Measurements from ENCODE around the gene KLF11. TPM values are rescaled to one million over a fixed set of nuclear protein-coding genes. Genes with fewer than 3 reads are reported as not detected.

The KLF11 gene
- total RNA-seq, 1 experiment from 2014 or later = 10.9 TPM

- Histone ChIP-seq H3K4me3 (no peak overlapping the region), H4K20me1 (ENCODE audit: insufficient read depth) (peaks cover 3% of the 10 kb centered on the region; the same call in 1 of the 2 replicates), H3K36me3 (ENCODE audit: low read depth) (peaks cover 36% of the 10 kb centered on the region), H3K4me2 (no peak overlapping the region), H2AFZ (no peak overlapping the region), H3K27ac (no peak overlapping the region), H3K9me2 (ENCODE audit: insufficient read depth) (no peaks in the 10 kb centered on the region), H3K79me2 (ENCODE audit: low read depth) (no peaks in the 10 kb centered on the region), H3F3A (ENCODE audit: insufficient read depth, low read depth) (peaks cover 13% of the 10 kb centered on the region; the same call in 1 of the 2 replicates), H3K4me1 (replicated peaks; ENCODE audit: insufficient read depth) (no peaks in the 10 kb centered on the region), H3K27me3 (ENCODE audit: insufficient read depth, low read depth) (no peaks in the 10 kb centered on the region), H3K9me3 (ENCODE audit: insufficient read depth, low read depth) (no peaks in the 10 kb centered on the region)
- ChIA-PET POLR2A (ENCODE audit: unreplicated experiment) (no interaction called here), CTCF (no interaction called here)
- TF ChIP-seq EZH2 (IDR thresholded peaks at IDR 0.05; ENCODE audit: low read depth) = no peak
- TF ChIP-seq, protein P1, sequence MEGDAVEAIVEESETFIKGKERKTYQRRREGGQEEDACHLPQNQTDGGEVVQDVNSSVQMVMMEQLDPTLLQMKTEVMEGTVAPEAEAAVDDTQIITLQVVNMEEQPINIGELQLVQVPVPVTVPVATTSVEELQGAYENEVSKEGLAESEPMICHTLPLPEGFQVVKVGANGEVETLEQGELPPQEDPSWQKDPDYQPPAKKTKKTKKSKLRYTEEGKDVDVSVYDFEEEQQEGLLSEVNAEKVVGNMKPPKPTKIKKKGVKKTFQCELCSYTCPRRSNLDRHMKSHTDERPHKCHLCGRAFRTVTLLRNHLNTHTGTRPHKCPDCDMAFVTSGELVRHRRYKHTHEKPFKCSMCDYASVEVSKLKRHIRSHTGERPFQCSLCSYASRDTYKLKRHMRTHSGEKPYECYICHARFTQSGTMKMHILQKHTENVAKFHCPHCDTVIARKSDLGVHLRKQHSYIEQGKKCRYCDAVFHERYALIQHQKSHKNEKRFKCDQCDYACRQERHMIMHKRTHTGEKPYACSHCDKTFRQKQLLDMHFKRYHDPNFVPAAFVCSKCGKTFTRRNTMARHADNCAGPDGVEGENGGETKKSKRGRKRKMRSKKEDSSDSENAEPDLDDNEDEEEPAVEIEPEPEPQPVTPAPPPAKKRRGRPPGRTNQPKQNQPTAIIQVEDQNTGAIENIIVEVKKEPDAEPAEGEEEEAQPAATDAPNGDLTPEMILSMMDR (conservative IDR thresholded peaks at IDR 0.05) = no peak
- no peak for DNase-seq
- intact Hi-C loops (cut with micrococcal nuclease; ENCODE audit: unreplicated experiment) = no loop called here
- no TSS peak for BruUV-seq (replicated peaks)
Measured at GRCh38 chr2:9996321-9996720, 47.0 kb upstream of the KLF11 start.

DNA sequence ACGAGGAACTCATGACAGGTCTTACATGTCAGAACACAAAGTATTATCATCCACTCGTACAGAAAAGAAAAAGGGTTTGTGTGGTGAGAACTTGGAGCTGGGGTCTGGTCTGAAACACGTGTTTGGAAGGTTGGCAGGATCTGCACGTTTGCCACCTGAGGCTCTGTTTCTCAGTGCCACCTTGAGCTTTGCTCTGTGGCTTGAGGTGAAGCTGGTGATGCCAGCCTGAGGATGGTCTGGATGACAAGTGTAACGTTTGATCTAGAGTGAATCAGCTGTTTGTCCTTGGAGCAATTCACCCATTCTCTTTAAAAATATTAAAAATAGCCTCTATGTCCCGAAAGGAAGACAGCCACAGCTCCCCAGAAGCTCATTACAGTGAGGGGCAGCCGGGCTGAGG, 45.4 kb upstream of the KLF11 start:
- Histone ChIP-seq H3K79me2 (ENCODE audit: low read depth) (no peaks in the 10 kb centered on the region), H3K4me1 (replicated peaks; ENCODE audit: insufficient read depth) (no peaks in the 10 kb centered on the region), H3K4me2 (no peak overlapping the region), H3K9me2 (ENCODE audit: insufficient read depth) (no peaks in the 10 kb centered on the region), H3K9me3 (ENCODE audit: insufficient read depth, low read depth) (no peaks in the 10 kb centered on the region), H2AFZ (no peak overlapping the region), H3F3A (ENCODE audit: insufficient read depth, low read depth) (peaks cover 15% of the 10 kb centered on the region; the same call in 1 of the 2 replicates), H4K20me1 (ENCODE audit: insufficient read depth) (peaks cover 6% of the 10 kb centered on the region; the same call in 1 of the 2 replicates), H3K27ac (no peak overlapping the region), H3K36me3 (ENCODE audit: low read depth) (peaks cover 38% of the 10 kb centered on the region), H3K4me3 (no peak overlapping the region), H3K27me3 (ENCODE audit: insufficient read depth, low read depth) (no peaks in the 10 kb centered on the region)
- no TSS peak for BruUV-seq (replicated peaks)
- POLR2A ChIA-PET (ENCODE audit: unreplicated experiment) = no interaction called here
- intact Hi-C loops (cut with micrococcal nuclease; ENCODE audit: unreplicated experiment) = no loop called here
- DNase-seq = no peak
- CTCF ChIA-PET = no interaction called here
- no peak for TF ChIP-seq EZH2 (IDR thresholded peaks at IDR 0.05; ENCODE audit: low read depth)
- TF ChIP-seq, protein P1 (conservative IDR thresholded peaks at IDR 0.05) = no peak

GRCh38 chr2:9998916-9999654, 44.3 kb upstream of the KLF11 start:
- Histone ChIP-seq H3K79me2 (ENCODE audit: low read depth) (no peaks in the 10 kb centered on the region), H3K36me3 (ENCODE audit: low read depth) (peaks cover 38% of the 10 kb centered on the region), H3K4me2 (no peak overlapping the region), H3K27ac (no peak overlapping the region), H2AFZ (no peak overlapping the region), H3F3A (ENCODE audit: insufficient read depth, low read depth) (peaks cover 15% of the 10 kb centered on the region; the same call in 1 of the 2 replicates), H3K4me1 (replicated peaks; ENCODE audit: insufficient read depth) (no peaks in the 10 kb centered on the region), H4K20me1 (ENCODE audit: insufficient read depth) (peaks cover 6% of the 10 kb centered on the region; the same call in 1 of the 2 replicates), H3K9me2 (ENCODE audit: insufficient read depth) (no peaks in the 10 kb centered on the region), H3K4me3 (no peak overlapping the region), H3K9me3 (ENCODE audit: insufficient read depth, low read depth) (no peaks in the 10 kb centered on the region), H3K27me3 (ENCODE audit: insufficient read depth, low read depth) (no peaks in the 10 kb centered on the region)
- no peak for DNase-seq
- intact Hi-C loops (cut with micrococcal nuclease; ENCODE audit: unreplicated experiment) = no loop called here
- ChIA-PET CTCF (no interaction called here), POLR2A (ENCODE audit: unreplicated experiment) (no interaction called here)
- TF ChIP-seq, protein P1 (conservative IDR thresholded peaks at IDR 0.05) = no peak
- TF ChIP-seq EZH2 (IDR thresholded peaks at IDR 0.05; ENCODE audit: low read depth) = no peak
- BruUV-seq (replicated peaks) = no TSS peak

Data from PC-9 (cell line).